Muscle layer of colon (tissue), 2 donors: ENCODE measurements around the gene RB1.
"Not testable (repeated sequence)": the region's sequence is repeated elsewhere in the genome, so short reads cannot be mapped to it uniquely, and the experiment has no call there.

Experiments
- H3K27ac ChIP-seq: one replicate; pipeline ENCODE4 v1.7.0; 2013; ENCODE audit warnings: low read depth, mild to moderate bottlenecking, low read length, moderate library complexity
- H3K27me3 ChIP-seq, 2 donors: one replicate each; pipeline ENCODE4 v1.7.0; 2013; ENCODE audit warnings: low read length in 2 of 2, mild to moderate bottlenecking in 2 of 2; ENCODE audit not compliant: insufficient read depth in 2 of 2, control insufficient read depth in 1 of 2
- H3K36me3 ChIP-seq: one replicate; pipeline ENCODE4 v1.7.0; 2013; ENCODE audit warnings: mild to moderate bottlenecking, low read length; ENCODE audit not compliant: insufficient read depth
- H3K4me1 ChIP-seq: one replicate; pipeline ENCODE4 v1.7.0; 2013; ENCODE audit warnings: mild to moderate bottlenecking, low read length; ENCODE audit not compliant: insufficient read depth
- H3K4me3 ChIP-seq, 2 donors: one replicate each; pipeline ENCODE4 v1.7.0; 2013; ENCODE audit warnings: low read length in 2 of 2, low read depth in 1 of 2, mild to moderate bottlenecking in 1 of 2, moderate library complexity in 1 of 2
- H3K9ac ChIP-seq: one replicate; pipeline ENCODE4 v1.7.0; 2013; ENCODE audit warnings: low read length
- H3K9me3 ChIP-seq: one replicate; pipeline ENCODE4 v1.7.0; 2013; ENCODE audit warnings: mild to moderate bottlenecking, low read length
- donor health status: abdominal sarcoma.
- donor health status: Adenocarcinoma of cecum.

RB1 gene

DNA sequence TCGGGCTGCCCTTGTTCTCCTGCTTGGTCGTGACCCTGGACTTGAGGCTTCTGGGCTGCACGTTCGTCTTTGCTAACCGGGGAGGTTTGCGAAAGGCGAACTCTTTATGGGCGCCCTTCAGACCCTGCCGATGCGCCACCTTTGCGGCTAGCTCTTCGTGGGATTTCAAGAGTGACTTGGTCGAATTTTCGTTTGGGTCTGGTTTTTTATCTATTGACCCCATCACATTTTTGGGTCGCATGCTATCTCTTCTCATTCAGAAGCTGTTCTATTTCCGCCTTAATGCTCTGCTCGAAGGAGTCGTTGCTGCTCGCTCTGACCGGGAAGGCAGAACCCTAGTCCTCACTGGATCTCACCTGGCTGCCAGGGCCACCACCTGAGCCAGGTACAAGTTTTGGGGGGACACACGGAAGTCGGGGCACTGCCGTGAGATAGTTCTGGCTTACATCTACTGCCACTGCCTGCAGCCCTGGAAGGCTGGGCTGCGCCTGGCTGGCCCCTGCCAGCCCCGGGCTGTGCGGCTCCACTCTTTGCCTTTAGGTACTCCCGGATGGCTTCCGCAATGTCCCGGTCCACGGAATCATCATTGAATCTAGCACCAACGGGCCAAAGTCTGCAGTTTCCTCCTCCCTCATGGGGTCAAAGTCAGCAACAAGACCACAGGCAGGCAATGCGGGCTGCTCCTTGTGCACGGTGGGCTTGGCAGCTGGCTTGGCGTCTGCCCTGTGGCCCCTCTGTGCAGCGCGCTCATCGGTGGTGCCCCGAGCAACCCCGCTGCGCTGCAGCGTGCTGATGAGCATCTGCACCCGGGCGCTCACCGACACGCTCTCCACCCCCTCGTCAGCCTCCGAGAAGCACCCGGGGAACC lies 16.2 kb downstream of the RB1 start:
- H3K36me3 ChIP-seq: no peaks in the 10 kb centered on the region
- no peak overlapping the region for H3K27ac ChIP-seq
- H3K27me3 ChIP-seq: no peaks in the 10 kb centered on the region
- H3K9ac ChIP-seq: no peak overlapping the region
- H3K4me3 ChIP-seq: no peak overlapping the region
- no peaks in the 10 kb centered on the region for H3K4me1 ChIP-seq
- H3K9me3 ChIP-seq: peaks cover 6% of the 10 kb centered on the region

- Histone ChIP-seq H3K4me1 (no peaks in the 10 kb centered on the region), H3K36me3 (no peaks in the 10 kb centered on the region), H3K9ac (no peak overlapping the region), H3K27me3 (no peaks in the 10 kb centered on the region), H3K9me3 (peaks cover 6% of the 10 kb centered on the region), H3K27ac (no peak overlapping the region), H3K4me3 (no peak overlapping the region)
Observed at GRCh38 chr13:48320399-48320790, 16.8 kb downstream of the RB1 start.

GRCh38 chr13:48320891-48321510 lies 17.4 kb downstream of the RB1 start:
- Histone ChIP-seq H3K27me3 (no peaks in the 10 kb centered on the region), H3K4me1 (no peaks in the 10 kb centered on the region), H3K9me3 (peaks cover 6% of the 10 kb centered on the region), H3K36me3 (no peaks in the 10 kb centered on the region), H3K4me3 (peak overlapping the region in 1 of 2 donors; percentile 38), H3K27ac (no peak overlapping the region), H3K9ac (no peak overlapping the region)

DNA sequence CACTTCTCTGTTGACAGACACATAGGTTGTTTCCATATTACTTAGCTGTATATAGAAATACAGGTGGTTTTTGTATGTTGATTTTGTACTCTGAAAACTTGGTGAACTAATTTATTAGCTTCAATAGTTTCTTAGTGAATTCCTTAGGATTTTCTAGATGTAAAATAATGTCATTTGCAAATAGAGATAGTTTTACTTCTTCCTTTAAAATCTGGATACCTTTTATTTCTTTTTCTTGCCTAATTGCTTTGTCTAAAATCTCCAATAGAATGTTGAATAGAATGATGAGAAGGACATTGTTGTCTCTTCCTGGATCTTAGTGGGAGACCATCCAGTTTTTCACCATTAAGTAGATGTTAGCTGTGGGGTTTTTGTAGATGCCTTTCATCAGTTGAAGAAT lies 18.7 kb downstream of the RB1 start:
- Histone ChIP-seq H3K4me1 (no peaks in the 10 kb centered on the region), H3K27me3 (no peaks in the 10 kb centered on the region), H3K9me3 (peaks cover 6% of the 10 kb centered on the region), H3K36me3 (no peaks in the 10 kb centered on the region), H3K9ac (no peak overlapping the region), H3K4me3 (no peak overlapping the region), H3K27ac (no peak overlapping the region)

GRCh38 chr13:48333976-48334375 lies 30.4 kb downstream of the RB1 start:
- Histone ChIP-seq H3K9me3 (no peaks in the 10 kb centered on the region), H3K36me3 (no peaks in the 10 kb centered on the region), H3K4me1 (no peaks in the 10 kb centered on the region), H3K27ac (no peak overlapping the region), H3K4me3 (no peak overlapping the region), H3K9ac (no peak overlapping the region), H3K27me3 (no peaks in the 10 kb centered on the region)

DNA sequence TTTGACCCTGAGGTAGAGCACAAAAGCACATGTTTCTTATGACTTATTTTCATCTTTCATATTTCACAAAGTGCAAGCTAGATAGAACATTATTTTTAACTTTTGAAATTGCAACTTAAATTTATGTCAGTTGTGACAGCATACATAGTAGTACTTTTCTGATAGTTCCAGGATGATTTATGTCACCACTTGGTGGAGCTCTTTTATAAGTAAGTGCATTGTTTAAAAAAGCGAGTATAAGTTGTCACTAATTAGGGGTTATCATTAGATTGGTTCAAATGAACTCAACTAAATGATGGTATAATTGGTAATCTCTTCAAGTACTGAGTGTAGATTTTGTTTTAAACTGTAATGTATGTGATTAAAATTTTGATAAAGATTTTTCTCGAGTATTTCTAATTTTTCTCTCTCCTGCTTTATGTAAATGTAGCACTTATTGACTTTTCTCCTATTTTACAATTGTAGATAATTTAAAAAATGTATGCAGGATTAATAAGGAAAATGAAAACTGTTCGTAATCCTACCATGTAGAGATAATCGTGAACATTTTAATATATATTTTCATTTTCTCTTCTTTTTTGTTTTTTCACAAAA lies 31.1 kb downstream of the RB1 start:
- H3K9ac ChIP-seq: no peak overlapping the region
- no peaks in the 10 kb centered on the region for H3K27me3 ChIP-seq
- H3K9me3 ChIP-seq: no peaks in the 10 kb centered on the region
- no peak overlapping the region for H3K27ac ChIP-seq
- H3K36me3 ChIP-seq: no peaks in the 10 kb centered on the region
- H3K4me1 ChIP-seq: no peaks in the 10 kb centered on the region
- no peak overlapping the region for H3K4me3 ChIP-seq

DNA sequence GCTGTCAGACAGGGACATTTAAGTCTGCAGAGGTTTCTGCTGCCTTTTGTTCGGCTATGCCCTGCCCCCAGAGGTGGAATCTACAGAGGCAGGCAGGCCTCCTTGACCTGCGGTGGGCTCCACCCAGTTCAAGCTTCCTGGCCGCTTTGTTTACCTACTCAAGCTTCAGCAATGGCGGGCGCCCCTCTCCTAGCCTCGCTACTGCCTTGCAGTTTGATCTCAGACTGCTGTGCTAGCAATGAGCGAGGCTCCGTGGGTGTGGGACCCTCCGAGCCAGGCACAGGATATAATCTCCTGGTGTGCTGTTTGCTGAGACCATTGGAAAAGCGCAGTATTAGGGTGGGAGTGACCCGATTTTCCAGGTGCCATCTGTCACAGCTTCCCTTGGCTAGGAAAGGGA lies 35.6 kb downstream of the RB1 start:
- not testable (repeated sequence) for H3K4me1 ChIP-seq, H3K9ac ChIP-seq, H3K27me3 ChIP-seq, H3K27ac ChIP-seq, H3K36me3 ChIP-seq, H3K9me3 ChIP-seq, H3K4me3 ChIP-seq

DNA sequence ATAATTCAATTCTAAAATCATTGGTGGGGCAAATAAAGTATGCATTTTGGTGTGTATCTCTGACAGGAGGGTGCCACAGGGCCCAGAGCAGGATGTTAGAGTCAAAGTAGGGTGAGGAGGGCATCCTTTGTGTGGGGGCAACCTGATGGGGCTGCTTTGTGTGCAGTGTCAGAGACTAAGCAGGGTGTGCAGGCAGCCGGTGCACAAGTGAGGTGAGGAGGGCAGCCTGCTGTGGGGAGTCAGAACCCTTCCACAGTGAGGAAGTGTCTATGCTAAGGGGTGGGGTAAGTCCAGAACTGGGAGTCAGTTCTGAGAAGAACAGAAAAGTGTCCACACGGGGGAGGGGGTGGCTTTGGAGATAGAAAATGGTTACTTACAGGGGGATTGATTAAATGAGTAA lies 40.7 kb downstream of the RB1 start:
- Histone ChIP-seq H3K36me3 (no peaks in the 10 kb centered on the region), H3K4me1 (no peaks in the 10 kb centered on the region), H3K4me3 (no peak overlapping the region), H3K27ac (no peak overlapping the region), H3K27me3 (no peaks in the 10 kb centered on the region), H3K9ac (no peak overlapping the region), H3K9me3 (no peaks in the 10 kb centered on the region)

GRCh38 chr13:48346583-48346982 lies 43.0 kb downstream of the RB1 start:
- Histone ChIP-seq H3K9ac (no peak overlapping the region), H3K4me3 (no peak overlapping the region), H3K4me1 (no peaks in the 10 kb centered on the region), H3K27me3 (no peaks in the 10 kb centered on the region), H3K36me3 (peaks cover 3% of the 10 kb centered on the region), H3K27ac (no peak overlapping the region), H3K9me3 (peaks cover 3% of the 10 kb centered on the region)

GRCh38 chr13:48349525-48349924 lies 46.0 kb downstream of the RB1 start:
- Histone ChIP-seq H3K4me3 (no peak overlapping the region), H3K27me3 (no peaks in the 10 kb centered on the region), H3K9ac (no peak overlapping the region), H3K9me3 (peaks cover 3% of the 10 kb centered on the region), H3K4me1 (no peaks in the 10 kb centered on the region), H3K36me3 (peaks cover 3% of the 10 kb centered on the region), H3K27ac (no peak overlapping the region)

DNA sequence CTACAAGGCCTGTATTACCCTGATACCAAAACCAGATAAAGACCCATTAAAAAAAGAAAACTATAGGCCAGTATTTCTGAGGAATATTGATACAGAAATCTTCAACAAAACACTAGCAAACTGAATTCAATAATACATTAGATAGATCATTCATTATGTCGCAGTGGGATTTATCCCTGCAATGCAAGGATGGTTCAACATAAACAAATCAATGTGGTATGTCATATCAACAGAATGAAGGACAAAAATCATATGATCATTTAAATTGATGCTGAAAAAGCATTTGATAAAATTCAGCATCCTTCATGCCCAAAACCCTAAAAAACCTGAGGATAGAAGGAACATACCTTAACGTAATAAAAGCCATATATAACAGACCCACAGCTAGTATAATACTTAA lies 50.0 kb downstream of the RB1 start:
- H3K27me3 ChIP-seq: no peaks in the 10 kb centered on the region
- H3K36me3 ChIP-seq: peaks cover 3% of the 10 kb centered on the region
- no peak overlapping the region for H3K4me3 ChIP-seq

More for the DNA sequence above, 50.0 kb downstream of the RB1 start:
- Histone ChIP-seq H3K27ac (no peak overlapping the region), H3K9me3 (peaks cover 3% of the 10 kb centered on the region), H3K9ac (no peak overlapping the region), H3K4me1 (peaks cover 4% of the 10 kb centered on the region)
